Activated naive CD8-positive, alpha-beta T cell treated with anti-CD3 and anti-CD28 coated beads for 36 hours (primary cell): ENCODE data around the gene ITGA3. TPM values are rescaled to one million over a fixed set of nuclear protein-coding genes. Genes with fewer than 3 reads are reported as not detected.

Source experiments
- DNase-seq: peaks from one replicate; pipeline ENCODE4 v3.0.0; 2021
- H3K27ac Mint-ChIP-seq: one replicate; pipeline ENCODE4 v1.8.0; 2022; ENCODE audit warnings: mild to moderate bottlenecking, moderate library complexity, mixed read lengths
- H3K27me3 Mint-ChIP-seq: one replicate; pipeline ENCODE4 v1.8.0; 2022; ENCODE audit warnings: mild to moderate bottlenecking, mixed read lengths
- H3K36me3 Mint-ChIP-seq: one replicate; pipeline ENCODE4 v1.8.0; 2021; ENCODE audit warnings: mild to moderate bottlenecking, mixed read lengths
- H3K4me1 Mint-ChIP-seq: one replicate; pipeline ENCODE4 v1.8.0; 2021; ENCODE audit warnings: mixed read lengths
- H3K4me3 Mint-ChIP-seq: one replicate; pipeline ENCODE4 v1.8.0; 2022; ENCODE audit warnings: mild to moderate bottlenecking, moderate library complexity, mixed read lengths
- H3K9me3 Mint-ChIP-seq: one replicate; pipeline ENCODE4 v1.8.0; 2022; ENCODE audit warnings: mixed read lengths
- total RNA-seq, 2 experiments: library from RNA; stranded (reverse); gene quantifications; one replicate each; pipeline ENCODE4 v1.2.3, GENCODE V29; 2021

Gene ITGA3
- total RNA-seq, 2 experiments from 2014 or later = 3.7 to 5.1 TPM

- Mint-ChIP-seq H3K27me3 (peaks cover 36% of the 10 kb centered on the region), H3K4me1 (peaks cover 5% of the 10 kb centered on the region), H3K36me3 (no peaks in the 10 kb centered on the region), H3K4me3 (no peak overlapping the region), H3K27ac (no peak overlapping the region), H3K9me3 (no peaks in the 10 kb centered on the region)
- no peak for DNase-seq
Measured at GRCh38 chr17:50123649-50124349, 67.9 kb downstream of the ITGA3 start.

GRCh38 chr17:50125420-50125997 lies 69.6 kb downstream of the ITGA3 start:
- Mint-ChIP-seq H3K27ac (no peak overlapping the region), H3K4me1 (peaks cover 9% of the 10 kb centered on the region), H3K27me3 (peaks cover 28% of the 10 kb centered on the region), H3K4me3 (no peak overlapping the region), H3K36me3 (no peaks in the 10 kb centered on the region), H3K9me3 (no peaks in the 10 kb centered on the region)
- DNase-seq = no peak

- peaks cover 29% of the 10 kb centered on the region for H3K27me3 Mint-ChIP-seq
- H3K9me3 Mint-ChIP-seq = no peaks in the 10 kb centered on the region
- H3K27ac Mint-ChIP-seq = no peak overlapping the region
- no peak overlapping the region for H3K4me3 Mint-ChIP-seq
- DNase-seq = no peak
- peaks cover 4% of the 10 kb centered on the region for H3K36me3 Mint-ChIP-seq
- H3K4me1 Mint-ChIP-seq = peaks cover 22% of the 10 kb centered on the region
Measured at GRCh38 chr17:50127697-50128361, 71.9 kb downstream of the ITGA3 start.

GRCh38 chr17:50128441-50129352 lies 72.8 kb downstream of the ITGA3 start:
- Mint-ChIP-seq H3K9me3 (no peaks in the 10 kb centered on the region), H3K4me3 (peak overlapping the region; percentile 66), H3K36me3 (peaks cover 4% of the 10 kb centered on the region), H3K4me1 (peaks cover 22% of the 10 kb centered on the region), H3K27ac (peak overlapping the region; percentile 53), H3K27me3 (peaks cover 29% of the 10 kb centered on the region)
- DNase-seq = no peak

GRCh38 chr17:50129353-50129727 lies 73.4 kb downstream of the ITGA3 start:
- Mint-ChIP-seq H3K36me3 (peaks cover 4% of the 10 kb centered on the region), H3K27me3 (peaks cover 29% of the 10 kb centered on the region), H3K4me3 (peak overlapping the region; percentile 64), H3K9me3 (no peaks in the 10 kb centered on the region), H3K27ac (no peak overlapping the region), H3K4me1 (peaks cover 22% of the 10 kb centered on the region)
- no peak for DNase-seq

GRCh38 chr17:50129728-50130558 lies 74.0 kb downstream of the ITGA3 start, which contains the start of gene SAMD14:
Gene SAMD14, minus strand, starts transcription at chr17:50130160. Its CDS starts 5,201 bp downstream, at chr17:50124959.
- H3K27me3 Mint-ChIP-seq = peaks cover 29% of the 10 kb centered on the region
- peaks cover 4% of the 10 kb centered on the region for H3K36me3 Mint-ChIP-seq
- no peaks in the 10 kb centered on the region for H3K9me3 Mint-ChIP-seq
- H3K4me3 Mint-ChIP-seq = peak within 1 kb of the TSS; percentile 71
- H3K4me1 Mint-ChIP-seq = peaks cover 22% of the 10 kb centered on the region
- peak; percentile 41 for DNase-seq
- H3K27ac Mint-ChIP-seq = peak within 1 kb of the TSS; percentile 9

- DNase-seq = peak; percentile 38
- Mint-ChIP-seq H3K9me3 (no peaks in the 10 kb centered on the region), H3K4me1 (peaks cover 22% of the 10 kb centered on the region), H3K27me3 (peaks cover 29% of the 10 kb centered on the region), H3K27ac (peak overlapping the region; percentile 9), H3K36me3 (peaks cover 6% of the 10 kb centered on the region), H3K4me3 (peak overlapping the region; percentile 71)
Measured at GRCh38 chr17:50130559-50131305, 74.8 kb downstream of the ITGA3 start.

GRCh38 chr17:50132104-50132794 lies 76.3 kb downstream of the ITGA3 start:
- H3K9me3 Mint-ChIP-seq = no peaks in the 10 kb centered on the region
- H3K4me3 Mint-ChIP-seq = no peak overlapping the region
- peaks cover 26% of the 10 kb centered on the region for H3K4me1 Mint-ChIP-seq
- H3K36me3 Mint-ChIP-seq = peaks cover 7% of the 10 kb centered on the region
- peaks cover 29% of the 10 kb centered on the region for H3K27me3 Mint-ChIP-seq
- DNase-seq = no peak
- H3K27ac Mint-ChIP-seq = peak overlapping the region; percentile 4

- Mint-ChIP-seq H3K4me3 (no peak overlapping the region), H3K9me3 (no peaks in the 10 kb centered on the region), H3K27ac (no peak overlapping the region), H3K36me3 (peaks cover 16% of the 10 kb centered on the region), H3K27me3 (peaks cover 21% of the 10 kb centered on the region), H3K4me1 (peaks cover 23% of the 10 kb centered on the region)
- no peak for DNase-seq
Measured at GRCh38 chr17:50133028-50133768, 77.3 kb downstream of the ITGA3 start.

- H3K36me3 Mint-ChIP-seq = peaks cover 21% of the 10 kb centered on the region
- peaks cover 16% of the 10 kb centered on the region for H3K27me3 Mint-ChIP-seq
- H3K4me3 Mint-ChIP-seq = no peak overlapping the region
- H3K9me3 Mint-ChIP-seq = no peaks in the 10 kb centered on the region
- no peak overlapping the region for H3K27ac Mint-ChIP-seq
- H3K4me1 Mint-ChIP-seq = peaks cover 21% of the 10 kb centered on the region
- no peak for DNase-seq
Measured at GRCh38 chr17:50133769-50134099, 77.8 kb downstream of the ITGA3 start.

GRCh38 chr17:50134206-50135110 lies 78.5 kb downstream of the ITGA3 start:
- Mint-ChIP-seq H3K36me3 (peaks cover 23% of the 10 kb centered on the region), H3K4me3 (no peak overlapping the region), H3K27ac (no peak overlapping the region), H3K4me1 (peaks cover 18% of the 10 kb centered on the region), H3K9me3 (no peaks in the 10 kb centered on the region), H3K27me3 (peaks cover 11% of the 10 kb centered on the region)
- no peak for DNase-seq
